T-helper 1 cell treated with Interleukin-12 subunit alpha and Interleukin-12 subunit beta and Interleukin-4 antibody, amounts not matched to agents 30 μg/mL and 1 μg/mL, for 36 hours (primary cell): Measurements from ENCODE around the gene DEAF1.

Source experiments
- H3K27ac Mint-ChIP-seq: one replicate; pipeline ENCODE4 v1.8.0; 2021; ENCODE audit warnings: mild to moderate bottlenecking, mixed read lengths
- H3K27me3 Mint-ChIP-seq: one replicate; pipeline ENCODE4 v1.8.0; 2021; ENCODE audit warnings: low read depth, mixed read lengths
- H3K36me3 Mint-ChIP-seq: one replicate; pipeline ENCODE4 v1.8.0; 2021; ENCODE audit warnings: low read depth, mixed read lengths
- H3K4me1 Mint-ChIP-seq: one replicate; pipeline ENCODE4 v1.8.0; 2021; ENCODE audit warnings: low read depth, mixed read lengths
- H3K4me3 Mint-ChIP-seq: one replicate; pipeline ENCODE4 v1.8.0; 2021; ENCODE audit warnings: mild to moderate bottlenecking, moderate library complexity, mixed read lengths
- H3K9me3 Mint-ChIP-seq: one replicate; pipeline ENCODE4 v1.8.0; 2021; ENCODE audit warnings: mixed read lengths

Gene DEAF1

DNA sequence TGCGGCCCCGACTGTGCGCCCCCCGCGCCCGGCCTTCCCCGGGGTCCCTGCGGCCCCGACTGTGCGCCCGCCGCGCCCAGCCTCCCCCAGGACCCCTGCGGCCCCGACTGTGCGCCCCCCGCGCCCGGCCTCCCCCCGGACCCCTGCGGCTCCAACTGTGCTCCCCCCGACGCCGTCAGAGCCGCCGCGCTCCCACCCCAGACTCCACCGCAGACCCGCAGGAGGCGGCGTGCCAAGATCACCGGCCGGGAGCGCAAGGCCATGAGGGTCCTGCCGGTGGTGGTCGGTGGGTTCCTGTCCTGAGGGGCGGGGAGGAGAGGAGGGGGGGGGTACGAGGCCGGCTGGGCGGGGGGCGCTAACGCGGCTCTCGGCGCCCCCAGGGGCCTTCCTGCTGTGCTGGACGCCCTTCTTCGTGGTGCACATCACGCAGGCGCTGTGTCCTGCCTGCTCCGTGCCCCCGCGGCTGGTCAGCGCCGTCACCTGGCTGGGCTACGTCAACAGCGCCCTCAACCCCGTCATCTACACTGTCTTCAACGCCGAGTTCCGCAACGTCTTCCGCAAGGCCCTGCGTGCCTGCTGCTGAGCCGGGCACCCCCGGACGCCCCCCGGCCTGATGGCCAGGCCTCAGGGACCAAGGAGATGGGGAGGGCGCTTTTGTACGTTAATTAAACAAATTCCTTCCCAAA is 54.9 kb downstream of the DEAF1 start:
- Mint-ChIP-seq H3K4me3 (no peak overlapping the region), H3K27ac (no peak overlapping the region), H3K9me3 (no peaks in the 10 kb centered on the region), H3K27me3 (peaks cover 30% of the 10 kb centered on the region), H3K36me3 (peaks cover 1% of the 10 kb centered on the region), H3K4me1 (no peaks in the 10 kb centered on the region)

DNA sequence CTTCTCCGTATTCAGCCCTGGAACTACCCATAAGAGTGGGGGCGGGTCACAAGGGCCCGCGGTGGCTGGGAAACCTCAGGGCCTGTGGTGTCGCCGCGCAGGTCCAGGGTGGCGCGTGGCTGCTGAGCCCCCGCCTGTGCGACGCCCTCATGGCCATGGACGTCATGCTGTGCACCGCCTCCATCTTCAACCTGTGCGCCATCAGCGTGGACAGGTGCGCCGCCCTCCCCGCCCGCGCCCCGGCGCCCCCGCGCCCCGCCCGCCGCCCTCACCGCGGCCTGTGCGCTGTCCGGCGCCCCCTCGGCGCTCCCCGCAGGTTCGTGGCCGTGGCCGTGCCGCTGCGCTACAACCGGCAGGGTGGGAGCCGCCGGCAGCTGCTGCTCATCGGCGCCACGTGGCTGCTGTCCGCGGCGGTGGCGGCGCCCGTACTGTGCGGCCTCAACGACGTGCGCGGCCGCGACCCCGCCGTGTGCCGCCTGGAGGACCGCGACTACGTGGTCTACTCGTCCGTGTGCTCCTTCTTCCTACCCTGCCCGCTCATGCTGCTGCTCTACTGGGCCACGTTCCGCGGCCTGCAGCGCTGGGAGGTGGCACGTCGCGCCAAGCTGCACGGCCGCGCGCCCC is 55.6 kb downstream of the DEAF1 start:
- Mint-ChIP-seq H3K4me1 (no peaks in the 10 kb centered on the region), H3K36me3 (peaks cover 1% of the 10 kb centered on the region), H3K4me3 (no peak overlapping the region), H3K27me3 (peaks cover 30% of the 10 kb centered on the region), H3K9me3 (no peaks in the 10 kb centered on the region), H3K27ac (no peak overlapping the region)

GRCh38 chr11:638631-639331 is 56.2 kb downstream of the DEAF1 start:
- H3K4me1 Mint-ChIP-seq, result no peaks in the 10 kb centered on the region
- no peaks in the 10 kb centered on the region for H3K9me3 Mint-ChIP-seq

DNA sequence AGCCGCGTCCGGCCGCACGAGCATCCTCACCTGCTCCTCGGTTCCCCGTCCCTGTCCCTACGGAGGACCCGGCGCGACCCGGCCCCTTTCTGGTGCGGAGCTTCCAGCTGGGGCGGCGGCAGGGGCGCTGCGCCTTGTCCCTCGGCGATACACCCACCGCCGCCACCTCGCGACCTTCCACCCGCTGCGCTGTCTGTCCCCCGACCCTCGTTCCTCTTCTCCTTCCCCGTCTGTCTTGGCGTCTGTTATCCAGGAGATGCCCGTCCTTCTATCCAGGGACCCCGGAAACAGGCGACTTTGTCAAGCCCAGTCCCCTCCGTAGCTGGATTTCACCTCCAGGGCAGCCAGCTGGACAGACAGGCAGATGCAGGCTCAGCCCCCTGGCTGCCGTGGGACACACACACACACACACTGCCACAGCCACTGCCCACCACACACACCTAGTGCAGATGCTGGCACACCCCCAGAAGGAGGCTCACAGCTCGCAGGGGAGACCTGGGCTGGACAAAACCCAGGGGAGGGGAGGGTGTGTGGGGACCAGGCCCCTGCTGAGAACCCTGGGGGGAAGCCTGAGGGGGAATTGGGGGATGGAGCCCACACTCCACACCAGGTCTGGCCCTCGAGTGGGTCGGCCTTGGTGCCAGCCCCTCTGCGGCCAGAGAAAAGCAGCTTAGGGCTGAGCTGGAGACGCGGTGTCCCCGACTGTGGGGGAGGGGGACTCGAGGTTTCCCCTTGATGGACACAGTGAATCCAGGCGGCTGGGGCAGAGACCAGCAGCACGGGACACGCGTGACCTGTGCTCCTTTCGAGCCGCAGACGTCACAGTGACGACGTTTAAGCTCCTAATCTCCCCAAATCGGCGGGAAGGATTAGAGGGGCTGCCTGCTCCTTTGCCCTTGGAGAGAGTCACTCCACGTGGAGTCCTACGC is 57.2 kb downstream of the DEAF1 start:
- Mint-ChIP-seq H3K4me1 (no peaks in the 10 kb centered on the region), H3K4me3 (no peak overlapping the region), H3K27me3 (peaks cover 30% of the 10 kb centered on the region), H3K27ac (no peak overlapping the region), H3K9me3 (no peaks in the 10 kb centered on the region), H3K36me3 (peaks cover 1% of the 10 kb centered on the region)

More at GRCh38 chr11:638631-639331, 56.2 kb downstream of the DEAF1 start:
- Mint-ChIP-seq H3K27ac (no peak overlapping the region), H3K36me3 (peaks cover 1% of the 10 kb centered on the region), H3K27me3 (peaks cover 30% of the 10 kb centered on the region), H3K4me3 (no peak overlapping the region)

DNA sequence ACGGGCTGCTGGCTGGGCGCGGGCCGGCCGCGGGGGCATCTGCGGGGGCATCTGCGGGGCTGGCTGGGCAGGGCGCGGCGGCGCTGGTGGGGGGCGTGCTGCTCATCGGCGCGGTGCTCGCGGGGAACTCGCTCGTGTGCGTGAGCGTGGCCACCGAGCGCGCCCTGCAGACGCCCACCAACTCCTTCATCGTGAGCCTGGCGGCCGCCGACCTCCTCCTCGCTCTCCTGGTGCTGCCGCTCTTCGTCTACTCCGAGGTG is 57.8 kb downstream of the DEAF1 start:
- Mint-ChIP-seq H3K36me3 (peaks cover 1% of the 10 kb centered on the region), H3K27ac (no peak overlapping the region), H3K4me1 (no peaks in the 10 kb centered on the region), H3K9me3 (no peaks in the 10 kb centered on the region), H3K4me3 (no peak overlapping the region), H3K27me3 (peaks cover 30% of the 10 kb centered on the region)

DNA sequence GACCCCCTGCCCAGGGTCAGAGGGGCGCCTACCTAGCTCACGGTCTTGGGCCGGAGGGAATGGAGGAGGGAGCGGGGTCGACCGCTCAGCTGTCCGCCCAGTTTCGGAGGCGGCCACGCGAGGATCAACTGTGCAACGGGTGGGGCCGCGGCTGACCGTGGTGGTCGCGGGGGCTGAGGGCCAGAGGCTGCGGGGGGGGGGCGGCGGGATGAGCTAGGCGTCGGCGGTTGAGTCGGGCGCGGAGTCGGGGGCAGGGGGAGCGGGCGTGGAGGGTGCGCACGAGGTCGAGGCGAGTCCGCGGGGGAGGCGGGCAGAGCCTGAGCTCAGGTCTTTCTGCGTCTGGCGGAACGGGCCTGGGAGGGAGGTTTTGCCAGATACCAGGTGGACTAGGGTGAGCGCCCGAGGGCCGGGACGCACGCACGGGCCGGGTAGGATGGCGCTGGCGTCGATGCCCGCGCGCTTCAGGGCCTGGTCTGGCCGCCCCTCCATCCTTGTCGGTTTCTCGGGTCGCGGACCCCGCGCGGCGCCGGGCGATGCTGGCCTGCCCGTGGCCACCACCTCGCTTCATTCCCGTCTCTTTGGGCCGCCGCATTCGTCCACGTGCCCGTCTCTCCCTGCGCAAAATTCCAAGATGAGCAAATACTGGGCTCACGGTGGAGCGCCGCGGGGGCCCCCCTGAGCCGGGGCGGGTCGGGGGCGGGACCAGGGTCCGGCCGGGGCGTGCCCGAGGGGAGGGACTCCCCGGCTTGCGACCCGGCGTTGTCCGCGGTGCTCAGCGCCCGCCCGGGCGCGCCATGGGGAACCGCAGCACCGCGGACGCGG is 58.3 kb downstream of the DEAF1 start, which contains the start of gene DRD4:
DRD4 (plus strand) TSS at position 759 of the 822 bp plus-strand sequence; CDS start at position 795, 36 bp downstream.
- Mint-ChIP-seq H3K4me3 (no peak within 1 kb of the TSS), H3K36me3 (peaks cover 1% of the 10 kb centered on the region), H3K4me1 (no peaks in the 10 kb centered on the region), H3K27me3 (peaks cover 30% of the 10 kb centered on the region), H3K9me3 (no peaks in the 10 kb centered on the region), H3K27ac (no peak within 1 kb of the TSS)

GRCh38 chr11:635945-636510 is 59.0 kb downstream of the DEAF1 start:
- no peaks in the 10 kb centered on the region for H3K36me3 Mint-ChIP-seq
- no peaks in the 10 kb centered on the region for H3K9me3 Mint-ChIP-seq
- H3K4me1 Mint-ChIP-seq, result no peaks in the 10 kb centered on the region
- H3K27ac Mint-ChIP-seq, result no peak overlapping the region
- H3K4me3 Mint-ChIP-seq, result no peak overlapping the region
- H3K27me3 Mint-ChIP-seq, result peaks cover 30% of the 10 kb centered on the region

DNA sequence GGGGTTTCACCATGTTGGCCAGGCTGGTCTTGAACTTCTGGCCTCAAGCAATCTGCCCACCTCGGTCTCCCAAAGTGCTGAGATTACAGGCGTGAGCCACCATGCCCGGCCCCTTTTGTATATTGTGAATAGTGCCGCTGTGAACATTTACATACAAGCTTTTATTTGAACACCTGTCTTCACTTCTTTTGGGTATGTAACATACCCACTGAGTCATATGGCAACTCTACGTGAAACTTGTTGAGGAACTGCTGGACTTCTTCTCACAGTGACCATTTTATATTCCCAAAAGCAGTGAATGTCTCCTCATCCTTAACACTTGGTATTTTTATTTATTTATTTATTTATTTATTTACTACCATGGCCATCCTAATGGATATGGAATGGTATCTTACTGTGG is 64.2 kb downstream of the DEAF1 start:
- no peak overlapping the region for H3K4me3 Mint-ChIP-seq
- H3K4me1 Mint-ChIP-seq, result peaks cover 16% of the 10 kb centered on the region
- H3K36me3 Mint-ChIP-seq, result peaks cover 1% of the 10 kb centered on the region
- no peak overlapping the region for H3K27ac Mint-ChIP-seq
- H3K27me3 Mint-ChIP-seq, result peaks cover 23% of the 10 kb centered on the region
- no peaks in the 10 kb centered on the region for H3K9me3 Mint-ChIP-seq

DNA sequence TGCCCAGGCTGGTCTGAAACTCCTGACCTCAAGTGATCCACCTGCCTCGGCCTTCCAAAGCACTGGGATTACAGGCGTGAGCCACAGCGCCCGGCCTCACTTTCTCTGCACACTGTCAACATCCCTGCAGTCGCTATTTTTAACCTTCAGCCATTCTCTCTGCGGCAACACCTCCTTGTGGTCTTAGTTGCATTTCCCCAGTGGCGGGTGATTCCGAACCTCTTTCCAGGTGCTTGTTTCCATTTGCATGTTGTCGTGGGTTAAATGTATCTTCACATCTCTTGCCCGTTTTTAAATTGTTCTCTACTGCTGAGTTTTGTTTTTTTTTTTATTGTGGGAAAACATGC is 65.8 kb downstream of the DEAF1 start:
- H3K9me3 Mint-ChIP-seq, result no peaks in the 10 kb centered on the region
- peaks cover 23% of the 10 kb centered on the region for H3K27me3 Mint-ChIP-seq
- H3K4me3 Mint-ChIP-seq, result peak overlapping the region; percentile 17
- no peak overlapping the region for H3K27ac Mint-ChIP-seq
- peaks cover 16% of the 10 kb centered on the region for H3K4me1 Mint-ChIP-seq
- H3K36me3 Mint-ChIP-seq, result peaks cover 1% of the 10 kb centered on the region

DNA sequence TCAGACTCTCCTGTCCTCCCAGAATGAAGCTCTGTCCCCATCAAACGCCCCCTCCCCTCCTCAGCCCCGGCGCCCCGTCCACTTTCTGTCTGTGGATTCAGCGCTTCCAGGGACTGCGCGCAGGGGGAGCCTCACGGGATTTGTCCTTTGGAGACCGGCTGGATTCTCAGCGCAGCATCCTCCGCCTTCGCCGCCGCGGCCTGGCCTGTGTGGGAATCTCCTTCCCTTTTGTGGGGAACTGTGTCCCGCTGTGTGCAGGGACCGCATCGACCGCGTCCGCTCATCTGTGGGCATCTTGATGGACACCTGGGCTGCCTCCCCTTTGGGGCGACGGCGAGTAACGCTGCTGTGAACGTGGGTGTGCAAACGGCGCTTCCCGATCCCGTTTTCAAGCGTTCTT is 67.0 kb downstream of the DEAF1 start:
- Mint-ChIP-seq H3K4me1 (peaks cover 16% of the 10 kb centered on the region), H3K27me3 (peaks cover 23% of the 10 kb centered on the region), H3K9me3 (no peaks in the 10 kb centered on the region), H3K36me3 (peaks cover 1% of the 10 kb centered on the region), H3K4me3 (no peak overlapping the region), H3K27ac (no peak overlapping the region)

DNA sequence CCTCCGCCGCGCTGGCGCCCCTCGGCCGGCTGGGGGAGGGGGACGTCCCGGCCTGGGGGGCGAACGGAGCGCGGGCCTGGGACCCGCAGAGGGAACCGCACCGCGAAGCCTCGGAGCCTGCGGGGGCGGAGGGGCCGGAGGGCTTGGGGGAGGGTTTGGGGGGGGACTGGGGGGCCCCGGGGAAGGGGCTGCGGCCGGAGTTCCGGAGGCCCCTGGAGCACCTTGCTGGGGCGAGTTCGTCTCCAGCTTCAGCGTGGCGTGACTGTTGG is 67.8 kb downstream of the DEAF1 start:
- H3K27ac Mint-ChIP-seq, result no peak overlapping the region
- no peaks in the 10 kb centered on the region for H3K9me3 Mint-ChIP-seq
- peaks cover 1% of the 10 kb centered on the region for H3K36me3 Mint-ChIP-seq
- H3K27me3 Mint-ChIP-seq, result peaks cover 23% of the 10 kb centered on the region
- H3K4me3 Mint-ChIP-seq, result no peak overlapping the region
- peaks cover 16% of the 10 kb centered on the region for H3K4me1 Mint-ChIP-seq

DNA sequence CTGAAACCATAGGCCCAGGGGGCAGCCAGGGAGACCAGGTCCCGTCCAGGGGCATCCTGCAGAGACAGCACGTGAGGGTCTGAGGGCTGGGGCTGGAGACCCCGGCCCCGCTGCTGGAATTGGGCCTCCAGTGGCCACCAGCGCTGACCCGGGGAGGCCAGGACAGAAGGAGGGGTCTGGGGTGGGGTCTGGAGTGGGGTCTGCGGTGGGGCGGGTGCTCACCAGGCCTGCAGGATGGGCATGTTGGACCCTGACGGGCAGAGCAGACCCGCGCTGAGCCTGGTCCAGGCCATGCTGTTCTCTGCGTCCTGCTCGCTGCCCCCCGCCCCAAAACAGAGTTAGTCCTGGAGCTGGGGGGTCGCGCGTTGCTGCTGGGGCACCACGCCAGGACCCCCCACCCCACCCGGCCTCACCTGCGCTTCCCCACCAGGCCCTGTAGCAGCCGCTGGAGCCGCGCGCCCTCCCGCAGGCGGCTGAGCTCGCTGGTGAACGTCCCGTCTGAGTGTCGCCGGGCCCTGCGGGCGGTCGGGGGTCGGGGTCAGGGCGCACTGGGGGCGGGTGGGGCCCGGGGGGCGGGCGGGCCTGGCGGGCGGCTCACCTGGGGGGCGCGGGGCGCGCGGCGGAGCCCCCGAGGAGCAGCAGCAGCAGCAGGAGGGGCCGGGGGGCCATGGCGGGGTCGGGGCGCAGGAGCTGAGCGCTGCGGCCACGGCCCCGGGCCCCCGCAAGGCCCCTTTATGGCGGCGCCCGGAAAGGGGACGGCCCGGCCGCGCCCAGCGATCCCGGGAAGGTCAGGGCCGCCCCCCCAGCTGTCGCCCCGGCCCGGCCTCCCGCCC is 68.3 kb downstream of the DEAF1 start, which contains the start of gene SCT:
SCT (minus strand) TSS at position 707 of the 833 bp plus-strand sequence; CDS start at position 669, 38 bp downstream.
- peaks cover 16% of the 10 kb centered on the region for H3K4me1 Mint-ChIP-seq
- no peaks in the 10 kb centered on the region for H3K9me3 Mint-ChIP-seq
- H3K36me3 Mint-ChIP-seq, result peaks cover 1% of the 10 kb centered on the region
- H3K27ac Mint-ChIP-seq, result no peak within 1 kb of the TSS
- peaks cover 23% of the 10 kb centered on the region for H3K27me3 Mint-ChIP-seq
- no peak within 1 kb of the TSS for H3K4me3 Mint-ChIP-seq

DNA sequence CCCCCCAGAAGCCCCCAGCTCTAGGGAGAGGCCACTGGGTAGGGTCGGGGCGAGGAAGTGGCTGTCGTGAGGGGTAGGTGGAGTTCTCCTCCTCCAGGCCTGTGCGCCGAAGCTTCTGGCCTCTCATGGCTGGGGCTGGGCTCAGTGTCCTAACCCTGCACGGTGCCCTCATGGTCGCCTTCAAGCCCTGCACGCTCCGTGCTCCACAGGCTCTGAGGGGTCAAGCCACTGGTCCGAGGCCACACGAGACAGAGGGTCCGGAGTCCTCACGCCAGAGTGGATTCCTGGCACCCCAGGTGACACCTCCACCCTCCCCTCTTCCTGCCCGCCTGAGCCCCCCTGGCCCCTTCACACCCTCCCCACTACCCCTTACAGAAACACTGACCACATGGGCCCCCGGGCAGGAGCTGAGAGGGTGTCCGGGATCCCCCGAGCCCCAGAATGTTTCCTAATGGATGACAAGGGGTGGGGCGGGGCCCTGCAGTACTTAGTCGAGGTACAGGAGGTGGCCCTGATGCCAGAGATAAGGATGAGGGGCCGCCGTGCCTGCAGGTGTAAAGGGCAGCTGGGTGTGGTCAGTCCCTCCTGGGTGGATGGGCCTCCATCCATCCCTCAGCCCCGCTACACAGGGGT is 69.3 kb downstream of the DEAF1 start:
- Mint-ChIP-seq H3K9me3 (no peaks in the 10 kb centered on the region), H3K27me3 (peaks cover 23% of the 10 kb centered on the region), H3K36me3 (peaks cover 1% of the 10 kb centered on the region), H3K27ac (no peak overlapping the region), H3K4me3 (no peak overlapping the region), H3K4me1 (peaks cover 16% of the 10 kb centered on the region)
